ENCODE results near the gene MAPKAP1.

The MAPKAP1 gene

DNA sequence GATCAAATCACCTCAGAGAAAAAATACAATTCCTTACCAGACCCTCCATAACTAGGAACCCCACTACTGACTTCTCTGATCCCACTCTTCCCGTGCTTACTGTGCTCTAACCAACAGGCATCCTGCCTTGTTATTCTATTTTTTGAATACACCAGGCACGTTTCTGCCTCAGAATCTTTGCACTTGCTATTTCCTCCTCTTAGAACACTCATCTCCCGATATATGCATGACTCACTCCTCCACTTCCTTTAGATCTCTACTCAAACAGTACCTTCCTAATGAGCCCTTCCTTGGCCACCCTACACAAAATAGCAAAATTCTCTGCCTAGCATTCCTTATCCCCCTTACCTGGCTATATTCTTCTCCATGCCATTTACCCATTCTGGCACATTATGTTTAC lies 43.9 kb downstream of the MAPKAP1 start:
- peak; percentile 87 to 90 for DNase-seq

DNA sequence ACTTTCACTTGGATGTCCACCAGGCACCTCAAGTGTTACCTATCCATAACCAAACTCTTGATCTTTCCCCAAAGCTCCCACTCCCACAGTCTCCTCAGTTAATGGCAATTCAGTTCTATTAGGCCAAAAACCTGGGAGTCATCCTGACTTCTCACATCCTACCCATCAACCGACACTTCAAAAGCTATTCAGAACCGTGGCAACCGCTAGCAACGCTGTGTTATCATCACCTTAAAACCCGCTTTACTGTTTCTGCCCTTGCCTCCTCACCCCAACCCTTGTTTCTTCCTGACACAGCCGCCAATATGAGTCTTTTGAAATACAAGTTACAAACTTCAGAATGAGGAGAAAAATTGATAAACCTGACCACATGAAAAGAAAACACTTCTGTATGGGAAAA lies 46.5 kb downstream of the MAPKAP1 start:
- DNase-seq, result no peak

DNA sequence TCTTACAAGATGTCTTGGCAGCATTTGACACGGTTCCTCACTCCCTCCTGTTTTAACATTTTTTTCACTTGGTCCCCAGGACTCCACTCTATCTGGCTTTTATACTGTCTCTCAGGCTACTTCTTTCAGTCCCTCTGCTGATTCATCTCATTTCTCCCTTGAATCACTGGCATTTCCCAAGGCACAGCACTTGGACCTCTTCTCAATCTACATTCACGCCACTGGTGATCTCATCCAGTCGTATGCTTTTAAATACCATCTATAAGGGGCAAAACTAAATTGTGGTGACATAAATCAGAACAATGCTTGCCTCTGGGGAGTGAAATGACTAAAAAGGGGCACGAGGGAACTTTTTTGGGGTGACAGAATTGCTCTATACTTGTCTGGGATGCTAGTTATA lies 47.1 kb downstream of the MAPKAP1 start:
- no peak for DNase-seq

DNA sequence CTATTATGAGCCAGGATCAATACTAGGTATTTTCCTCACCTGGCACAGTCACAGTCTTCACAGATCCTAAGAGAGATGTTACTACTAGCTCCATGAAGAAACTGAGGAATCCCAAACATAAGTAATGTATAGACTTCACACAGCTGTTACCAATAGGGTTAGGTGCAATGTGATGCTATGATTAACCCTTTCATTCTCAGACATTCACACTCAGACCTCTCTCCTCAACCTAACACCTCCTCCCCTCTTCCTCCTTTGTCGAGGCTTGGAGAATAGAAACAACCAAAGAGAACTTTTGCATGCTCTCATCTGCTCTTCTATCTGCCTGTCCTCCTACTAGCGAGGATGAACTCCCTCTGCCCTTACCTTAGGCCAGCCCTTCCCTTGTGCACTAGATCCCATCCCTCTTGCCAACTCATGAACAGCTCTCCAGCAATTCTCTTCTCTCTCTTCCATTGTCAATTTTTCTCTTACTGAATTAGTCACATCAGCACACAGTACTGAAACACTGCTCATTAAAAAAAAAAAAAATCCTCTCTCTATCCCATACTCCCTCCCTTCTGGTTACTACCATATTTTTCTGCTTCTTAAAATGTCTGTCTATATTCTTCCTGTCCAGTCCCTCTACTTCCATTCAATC lies 47.7 kb downstream of the MAPKAP1 start:
- no peak for DNase-seq

DNA sequence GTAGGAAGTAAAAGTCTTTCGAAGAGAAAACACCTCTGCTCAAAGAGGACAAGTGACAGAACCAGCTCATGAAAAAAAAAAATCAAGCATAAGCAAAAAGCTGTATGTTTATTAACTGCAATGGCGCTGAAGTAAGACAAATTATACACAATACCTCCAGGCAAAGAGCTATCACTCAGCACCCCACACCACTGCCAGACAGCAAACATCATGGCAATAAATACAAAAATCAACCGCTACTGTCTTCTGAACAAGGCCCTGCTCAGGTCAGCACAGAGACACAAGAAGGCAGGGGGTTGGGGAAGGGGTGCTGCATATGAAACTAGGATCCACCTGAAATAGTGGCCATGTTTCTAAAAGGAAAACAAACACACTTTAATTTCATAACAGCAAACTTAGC lies 50.4 kb downstream of the MAPKAP1 start:
- DNase-seq, result no peak

DNA sequence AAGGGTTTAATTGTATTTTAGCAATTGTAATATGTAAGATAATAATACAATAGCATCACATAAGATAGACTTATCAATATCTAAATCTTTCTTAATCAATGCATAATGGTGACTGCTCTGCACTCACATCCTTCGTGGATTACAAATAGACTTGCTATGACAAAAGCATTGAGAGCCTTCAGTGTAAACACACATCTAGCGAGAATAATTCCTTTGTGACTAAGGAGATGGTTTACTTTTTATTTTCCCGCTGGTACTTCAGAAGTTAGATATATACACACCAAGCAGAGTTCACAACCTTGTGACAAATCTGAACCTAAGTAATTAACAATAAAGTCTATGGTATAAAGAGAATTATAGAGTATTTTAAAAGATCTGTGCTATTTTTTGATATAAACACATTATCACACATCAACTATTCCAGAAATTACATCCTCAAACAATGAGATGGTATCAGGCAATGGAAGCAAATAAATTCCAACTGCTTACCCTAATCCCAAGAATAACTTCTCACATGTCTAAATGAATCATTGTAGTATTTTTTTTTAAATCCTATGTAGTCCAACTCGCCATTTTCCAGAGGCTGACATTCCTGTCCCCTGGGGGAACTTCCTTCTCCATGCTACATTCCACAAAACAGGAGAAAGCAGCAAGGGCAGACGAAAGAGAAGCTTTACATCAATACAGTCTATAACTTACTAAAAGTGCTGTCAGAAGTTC lies 51.2 kb downstream of the MAPKAP1 start:
- DNase-seq, result no peak

DNA sequence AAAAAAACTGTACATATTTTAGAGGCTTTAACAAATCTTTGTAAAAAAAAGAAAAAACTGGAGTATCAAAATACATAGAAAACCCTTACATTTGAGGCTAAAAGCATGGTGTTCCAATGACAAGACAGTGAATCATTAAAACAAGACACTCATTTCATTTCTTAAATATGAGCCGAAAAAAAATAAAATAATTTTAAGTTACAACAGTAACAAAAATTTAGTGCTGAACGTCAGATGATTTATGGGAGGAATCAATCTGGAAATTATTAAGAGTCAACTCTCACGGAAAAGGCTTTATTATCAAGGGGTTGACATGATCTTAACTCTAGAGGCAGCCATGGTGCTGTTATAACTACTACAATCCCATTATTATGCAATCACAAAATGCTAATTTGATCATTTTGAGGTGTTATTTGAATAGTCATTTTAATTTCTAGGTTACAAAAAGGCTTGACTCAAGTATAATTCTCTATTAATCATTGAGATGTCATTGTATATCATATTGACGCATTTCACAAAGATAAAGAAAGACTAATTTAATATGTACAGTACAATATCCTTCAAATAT lies 51.9 kb downstream of the MAPKAP1 start:
- DNase-seq, result no peak

DNA sequence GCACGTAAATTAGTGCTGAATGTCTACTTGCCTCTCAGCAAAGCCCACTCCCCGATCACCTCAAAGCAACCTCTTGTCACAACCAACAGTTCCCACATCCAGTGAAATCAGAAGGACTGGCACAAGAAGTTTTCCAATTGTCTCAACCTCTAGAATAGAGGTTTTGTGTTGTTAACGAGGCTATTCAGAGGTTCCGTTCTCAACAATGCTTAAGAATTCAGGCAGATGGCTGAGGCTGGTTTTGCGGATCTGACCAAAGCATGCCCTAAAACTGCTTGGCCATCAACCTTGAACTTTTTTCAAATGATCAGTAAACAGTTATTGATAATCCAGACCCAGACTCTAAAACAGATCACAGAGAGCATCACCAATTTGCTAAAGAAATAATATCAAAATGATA lies 52.9 kb downstream of the MAPKAP1 start:
- no peak for DNase-seq

DNA sequence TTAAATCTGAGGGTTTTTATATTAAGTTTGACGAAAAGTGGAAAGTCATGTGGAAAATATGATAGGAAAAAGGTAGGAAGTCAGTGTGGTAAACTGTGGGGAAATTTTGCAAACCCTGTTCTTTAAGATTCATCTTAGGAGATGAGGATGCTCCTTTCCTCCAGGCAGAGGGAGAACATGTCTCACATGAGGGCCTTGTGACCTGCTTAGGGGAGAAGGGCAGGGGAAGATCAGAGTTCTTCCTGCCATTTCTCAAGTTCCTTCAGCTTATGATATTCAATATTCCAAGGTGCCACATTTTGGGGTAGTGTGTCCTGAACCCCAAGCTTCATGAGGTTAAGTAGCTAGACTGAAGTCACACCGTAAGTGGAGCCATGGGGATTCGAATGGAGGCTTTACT lies 53.7 kb downstream of the MAPKAP1 start:
- no peak for DNase-seq

DNA sequence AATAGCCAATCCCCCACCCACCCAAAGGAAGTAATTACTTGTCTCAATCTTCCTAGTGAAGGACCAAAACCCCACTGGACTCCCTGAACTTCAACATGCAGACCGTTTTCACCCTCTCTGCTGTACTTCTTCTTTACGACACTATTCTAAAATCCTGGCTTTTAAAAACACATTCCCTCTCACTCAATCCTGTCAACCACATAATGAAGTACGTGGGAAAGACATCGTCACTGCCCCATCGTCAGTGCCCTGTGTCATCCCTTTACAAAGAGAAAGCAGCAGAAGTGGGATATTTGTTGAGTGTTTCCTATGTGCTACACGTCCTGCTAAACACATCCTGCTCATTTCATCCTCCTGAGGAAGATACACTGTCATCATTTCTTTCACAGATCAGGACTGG lies 54.2 kb downstream of the MAPKAP1 start:
- no peak for DNase-seq

DNA sequence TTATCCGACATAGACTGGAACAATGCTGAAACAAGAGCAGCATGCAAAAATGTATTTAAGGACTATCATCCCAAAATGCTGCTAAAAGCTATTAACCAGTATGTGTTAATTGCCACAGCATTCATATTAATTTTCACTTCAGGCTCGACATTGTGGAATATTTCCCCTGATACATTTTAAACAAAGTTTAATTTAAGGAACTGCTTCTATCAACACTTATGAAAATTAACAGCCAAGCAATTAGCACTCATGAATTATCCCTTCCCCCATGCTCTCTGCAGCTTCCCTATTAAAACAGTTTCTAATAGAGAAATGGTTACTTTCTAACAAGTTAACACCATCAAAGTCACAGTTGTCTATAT lies 54.8 kb downstream of the MAPKAP1 start:
- DNase-seq, result no peak

DNA sequence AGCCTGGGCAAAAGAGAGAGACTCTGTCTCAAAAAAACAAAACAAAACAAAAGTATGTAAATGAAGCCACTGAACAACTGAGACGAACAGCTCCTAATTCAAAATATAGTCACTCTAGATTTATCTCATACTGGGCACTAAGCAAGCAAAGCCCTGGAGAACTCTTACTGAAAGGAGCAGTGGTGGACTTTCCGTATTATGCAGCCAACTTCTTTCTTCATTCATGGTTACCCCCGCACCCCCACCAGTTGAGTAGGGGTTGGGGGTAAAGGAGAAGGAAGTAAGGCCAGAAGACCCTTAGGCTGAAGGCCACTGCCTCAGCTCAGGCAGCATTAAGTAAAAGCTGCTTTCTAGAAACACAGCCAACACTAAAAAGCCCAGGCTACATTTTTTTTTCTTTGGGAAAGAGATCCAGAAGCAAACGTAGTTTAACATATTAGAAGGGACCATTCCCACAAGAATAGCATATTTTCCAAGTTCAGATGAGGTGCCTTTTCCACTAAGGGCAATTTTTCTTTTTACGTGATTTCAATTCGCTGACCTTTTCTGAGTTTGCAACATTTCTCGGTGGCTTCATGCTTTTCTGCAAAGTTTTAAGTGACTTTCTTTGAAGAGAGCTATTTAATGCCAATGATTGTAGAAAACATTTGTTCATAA lies 55.3 kb downstream of the MAPKAP1 start:
- no peak for DNase-seq

DNA sequence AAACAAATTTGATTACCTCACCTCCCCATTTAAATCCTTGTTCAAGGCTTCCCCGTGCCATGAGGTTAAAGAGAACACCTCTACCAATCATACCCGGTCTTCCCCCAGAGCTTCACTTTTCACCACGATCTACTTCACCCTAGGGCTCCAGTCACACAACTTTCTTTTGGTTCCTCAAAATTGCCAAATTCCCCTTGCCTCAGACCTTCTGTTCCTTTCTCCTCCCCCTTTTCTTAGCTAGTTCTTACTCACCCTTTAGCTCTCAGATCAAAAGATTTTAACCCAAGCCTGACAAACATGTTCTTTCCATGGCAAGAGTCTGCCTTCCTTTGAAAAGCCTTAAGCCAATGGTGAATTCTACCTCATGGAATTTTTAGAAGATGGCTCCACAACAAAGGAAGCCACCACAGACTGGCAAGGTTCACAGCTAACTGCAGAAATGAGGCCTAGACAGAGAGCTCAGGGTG lies 56.7 kb downstream of the MAPKAP1 start:
- DNase-seq, result peak; percentile 93 to 97

DNA sequence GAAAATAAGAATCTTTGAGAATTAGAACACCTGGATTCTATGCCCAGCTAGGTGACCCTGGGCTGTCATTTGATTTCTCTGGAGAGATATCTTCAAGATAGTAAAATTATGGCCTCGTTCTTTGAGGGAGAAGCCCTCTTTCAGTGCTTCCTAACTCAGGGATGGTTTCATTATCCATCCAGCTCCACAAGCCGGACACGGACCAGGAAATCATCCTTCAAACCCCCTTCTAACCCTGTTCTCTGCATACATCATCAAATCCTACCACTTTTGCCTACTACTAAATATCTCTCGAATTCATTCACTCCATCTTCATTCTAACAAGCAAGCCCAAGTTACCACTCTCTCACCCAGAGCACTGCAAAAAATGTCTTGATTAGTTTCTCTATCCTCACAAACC lies 57.2 kb downstream of the MAPKAP1 start:
- no peak for DNase-seq

DNA sequence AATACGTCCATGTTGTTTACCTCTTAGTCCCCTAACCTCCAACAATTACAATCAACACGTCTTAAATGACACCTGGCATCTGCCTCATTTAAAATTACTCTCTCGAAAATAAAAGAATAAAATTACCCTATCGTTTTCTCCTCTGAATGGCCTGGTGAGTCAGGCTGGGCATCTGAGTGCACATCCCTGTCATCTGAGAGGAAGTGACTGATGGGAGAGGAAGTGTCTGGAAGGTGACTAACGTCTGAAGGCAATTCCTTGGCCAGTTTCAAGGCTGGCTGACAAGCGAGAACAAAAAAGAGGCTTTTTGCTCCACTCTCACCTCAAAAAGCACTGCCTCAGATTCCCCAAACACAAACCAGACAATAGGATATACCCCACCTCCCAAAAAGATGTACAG lies 57.7 kb downstream of the MAPKAP1 start:
- DNase-seq, result peak; percentile 87 to 93

DNA sequence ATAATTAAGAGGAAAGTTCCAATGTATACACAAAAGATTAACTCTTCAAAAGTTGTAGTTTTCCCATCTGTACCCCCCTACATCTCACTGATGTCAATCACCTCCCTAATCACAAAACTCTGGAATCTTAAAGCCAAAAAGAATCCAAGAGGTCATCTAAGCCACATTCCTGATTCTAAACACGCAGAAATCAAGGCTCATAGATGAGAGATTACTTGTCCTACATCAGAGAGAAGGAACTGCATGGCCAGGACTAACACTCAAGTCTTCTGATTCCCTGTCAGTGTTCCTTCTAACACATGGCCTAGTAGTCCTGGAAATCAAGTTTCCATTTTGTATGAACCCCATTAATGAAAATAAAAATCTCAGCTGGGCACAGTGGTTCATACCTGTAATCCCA lies 58.7 kb downstream of the MAPKAP1 start:
- DNase-seq, result no peak

DNA sequence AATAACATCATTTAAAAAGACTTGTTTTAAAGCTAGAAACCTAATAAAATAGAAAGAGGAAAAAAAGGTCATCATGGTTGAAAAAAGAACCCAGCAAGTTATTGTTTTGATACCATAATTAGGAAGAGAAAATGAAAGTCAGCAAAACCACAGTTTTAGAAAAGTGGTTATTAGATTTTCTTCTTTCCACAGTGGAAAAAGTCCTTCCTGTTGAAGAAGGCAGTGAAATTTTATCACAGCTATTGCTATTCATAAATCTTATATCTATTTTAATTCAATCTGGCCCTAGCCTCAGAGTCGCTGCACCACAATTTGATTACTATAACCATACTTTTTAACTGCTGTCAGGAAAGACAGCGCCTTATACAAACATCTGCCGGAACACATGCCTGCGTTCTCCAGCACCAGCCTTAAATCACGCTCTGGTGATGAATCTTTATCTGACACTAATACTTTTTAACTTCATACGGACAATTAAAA lies 60.3 kb downstream of the MAPKAP1 start:
- DNase-seq, result peak in 1 of 2 experiments; percentile 5

DNA sequence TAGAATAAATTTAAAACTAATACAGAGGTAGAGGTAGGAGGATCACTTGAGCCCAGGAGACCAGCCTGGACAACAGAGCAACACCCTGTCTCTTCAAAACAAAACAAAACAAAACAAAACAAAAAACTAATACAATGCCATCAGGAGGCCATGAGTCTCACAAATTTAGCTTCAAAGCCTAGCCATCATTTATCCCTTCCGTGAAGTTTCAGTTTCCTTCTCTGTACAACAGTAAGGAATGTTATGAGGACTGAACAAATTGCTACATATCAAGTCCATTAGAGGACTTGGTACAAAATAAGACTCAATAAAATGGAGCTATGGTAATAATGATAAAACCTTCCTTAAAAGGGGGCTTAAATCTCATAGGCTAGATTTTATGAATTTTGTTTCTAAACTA lies 60.8 kb downstream of the MAPKAP1 start:
- DNase-seq, result no peak

DNA sequence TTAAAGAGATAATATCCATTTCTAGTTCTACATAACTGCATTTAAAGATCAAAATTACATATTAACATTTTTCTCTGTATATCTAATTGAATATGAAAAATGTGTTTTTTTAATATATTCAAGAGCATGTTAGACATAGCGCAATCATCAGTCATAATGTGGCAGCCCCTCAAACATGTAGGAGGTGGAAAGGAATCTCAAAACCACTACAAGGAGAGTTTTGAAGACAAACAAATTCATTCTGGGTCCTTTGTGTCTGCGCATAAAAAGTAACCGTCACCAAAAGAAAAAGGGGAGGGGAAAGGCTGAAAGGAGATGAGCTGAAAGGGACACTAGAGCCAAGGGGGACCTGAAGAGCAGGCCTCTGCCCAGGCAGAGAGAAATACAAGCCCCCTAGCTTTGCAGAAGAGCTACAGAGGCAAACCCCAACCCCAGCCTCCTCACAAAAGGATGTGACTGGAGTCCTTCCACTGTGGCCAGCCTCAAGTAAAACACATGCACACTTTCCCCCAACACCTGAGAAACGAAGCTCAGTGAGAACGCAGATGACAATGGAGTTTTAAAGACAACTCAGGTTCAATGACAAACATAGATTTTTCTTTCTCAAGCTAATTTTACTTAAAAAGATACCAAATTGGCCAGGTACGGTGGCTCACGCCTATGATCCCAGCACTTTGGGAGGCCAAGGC lies 62.0 kb downstream of the MAPKAP1 start:
- DNase-seq, result no peak

DNA sequence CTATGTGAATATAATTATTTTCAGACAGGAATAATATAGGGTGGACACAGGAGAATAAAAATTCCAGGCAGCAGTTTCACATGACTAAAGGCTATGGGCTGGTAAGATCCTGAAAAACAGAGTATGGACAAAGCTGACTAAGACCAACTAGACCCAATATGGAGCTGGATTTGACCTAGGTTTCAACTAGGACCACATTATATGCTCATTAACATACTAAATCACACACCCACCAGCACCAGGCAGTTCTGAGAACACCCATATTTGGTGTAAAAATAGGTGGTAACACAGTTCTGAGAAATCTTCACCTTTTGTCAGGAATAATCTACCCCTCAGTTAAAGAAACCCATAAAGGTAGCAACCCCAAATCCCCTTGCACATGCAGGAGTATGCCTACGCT lies 64.7 kb downstream of the MAPKAP1 start:
- DNase-seq, result no peak

DNA sequence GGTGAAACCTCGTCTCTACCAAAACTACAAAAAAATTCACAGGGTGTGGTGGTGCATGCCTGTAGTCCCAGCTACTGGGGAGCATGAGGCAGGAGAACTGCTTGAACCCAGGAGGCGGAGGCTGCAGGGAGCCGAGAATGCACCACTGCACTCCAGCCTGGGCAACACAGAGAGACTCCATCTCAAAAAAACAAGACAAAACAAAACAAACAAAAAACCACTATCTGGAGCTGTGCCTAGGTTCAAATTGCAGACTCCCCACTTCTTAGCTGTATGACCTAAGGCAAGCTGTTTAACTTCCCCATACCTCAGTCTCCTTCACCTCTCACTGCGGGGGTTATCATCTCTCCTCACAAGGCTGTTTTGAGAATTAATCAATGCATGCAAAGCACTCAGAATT lies 68.0 kb downstream of the MAPKAP1 start:
- DNase-seq, result no peak

DNA sequence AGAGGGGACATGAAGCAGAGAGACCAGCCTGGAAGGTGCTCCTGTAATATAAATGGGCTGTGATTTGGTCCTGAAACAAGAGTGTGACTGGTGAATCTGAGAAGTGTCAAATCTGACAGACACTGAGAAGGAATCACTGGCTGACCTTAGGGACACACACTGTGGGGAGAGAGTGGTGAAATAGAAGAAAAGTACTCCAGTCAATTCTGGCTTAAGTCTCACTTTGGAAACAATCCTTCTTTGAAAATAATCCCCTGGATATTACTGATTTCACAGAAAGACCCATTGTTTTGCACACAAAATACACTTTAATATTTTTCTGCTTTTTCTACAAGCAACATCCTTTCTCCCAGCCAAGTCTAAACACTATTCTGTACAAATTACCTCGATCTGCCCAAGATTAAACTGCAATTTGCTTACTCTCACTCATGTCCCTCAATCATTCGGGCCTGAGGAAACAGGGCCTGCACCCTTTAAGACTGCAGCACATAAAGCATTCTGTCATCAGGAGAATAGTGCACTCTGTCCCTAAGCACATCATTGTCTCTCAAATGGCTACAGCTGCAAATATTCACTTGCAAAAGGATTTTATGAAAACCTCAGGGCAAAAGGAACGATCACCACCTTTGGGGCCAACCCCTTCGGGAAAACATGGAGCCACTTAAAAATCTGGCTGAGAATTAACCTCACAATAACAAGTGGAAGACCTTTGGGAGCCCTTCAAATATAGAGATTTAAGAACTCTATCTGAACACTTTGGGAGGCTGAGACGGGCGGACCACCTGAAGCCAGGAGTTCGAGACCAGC lies 68.6 kb downstream of the MAPKAP1 start:
- DNase-seq, result no peak
